OCI-LY3 (cell line): ENCODE data around the gene ANKRD13D.

ENCODE experiments used
- CTCF ChIP-seq: fragments of 200-600, 300-600 bp; sonication (generic); IDR thresholded peaks from 2 replicates; pipeline ENCODE4 v1.5.1; 2014; ENCODE audit warnings: antibody characterized with exemption, low read length, low read depth
- EZH2phosphoT487 ChIP-seq: fragments of 200-600 bp; shearing (Covaris generic); IDR thresholded peaks from 2 replicates; pipeline ENCODE4 v1.6.1; 2018; ENCODE audit warnings: antibody characterized with exemption, mixed run types, low read depth

- TF ChIP-seq CTCF (no peak), EZH2phosphoT487 (no peak)
Measured at GRCh38 chr11:67301313-67301921, 12.3 kb downstream of the ANKRD13D start.
